ENCODE results near the gene SLC28A1.

GRCh38 chr15:84929795-84930603, 45.5 kb downstream of the SLC28A1 start:
- TF ChIP-seq EZH2phosphoT487 (IDR thresholded peaks at IDR 0.05; ENCODE audit: insufficient read depth, low read depth): no peak
- no peak for TF ChIP-seq EZH2 (IDR thresholded peaks at IDR 0.05; ENCODE audit: insufficient read depth, poor library complexity, severe bottlenecking)

Data from GM23248 (cell line).